Measurements from ENCODE around the gene ZNF146.

DNA sequence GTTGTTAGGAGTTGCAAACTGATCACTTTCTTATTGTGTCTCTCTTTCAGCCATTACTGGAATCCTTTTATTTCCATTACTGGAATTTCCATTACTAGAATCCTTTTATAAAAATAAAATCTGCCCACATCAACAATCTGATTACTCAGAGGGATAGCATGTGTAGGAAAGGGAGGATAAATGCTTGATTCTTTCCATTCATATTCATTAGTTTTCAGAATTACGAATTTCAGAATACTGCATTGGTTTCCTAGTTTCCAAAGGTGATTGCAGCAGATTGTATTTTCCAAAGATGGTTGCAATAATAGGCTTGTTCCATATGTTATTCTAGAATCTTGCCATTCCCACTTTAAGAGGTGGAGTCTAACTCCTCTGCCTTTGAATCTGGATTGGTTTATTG is 37.1 kb downstream of the ZNF146 start:
- TF ChIP-seq EZH2 (IDR thresholded peaks at IDR 0.05; ENCODE audit: low read depth, low read length, severe bottlenecking) (no peak), MAFK (IDR thresholded peaks at IDR 0.05; ENCODE audit: low read depth, low read length) (no peak), EP300 (IDR thresholded peaks at IDR 0.05; ENCODE audit: borderline replicate concordance in 1 of 2, low read depth in 2 of 2, low read length in 2 of 2) (no peak)
- TF ChIP-seq, protein P1, sequence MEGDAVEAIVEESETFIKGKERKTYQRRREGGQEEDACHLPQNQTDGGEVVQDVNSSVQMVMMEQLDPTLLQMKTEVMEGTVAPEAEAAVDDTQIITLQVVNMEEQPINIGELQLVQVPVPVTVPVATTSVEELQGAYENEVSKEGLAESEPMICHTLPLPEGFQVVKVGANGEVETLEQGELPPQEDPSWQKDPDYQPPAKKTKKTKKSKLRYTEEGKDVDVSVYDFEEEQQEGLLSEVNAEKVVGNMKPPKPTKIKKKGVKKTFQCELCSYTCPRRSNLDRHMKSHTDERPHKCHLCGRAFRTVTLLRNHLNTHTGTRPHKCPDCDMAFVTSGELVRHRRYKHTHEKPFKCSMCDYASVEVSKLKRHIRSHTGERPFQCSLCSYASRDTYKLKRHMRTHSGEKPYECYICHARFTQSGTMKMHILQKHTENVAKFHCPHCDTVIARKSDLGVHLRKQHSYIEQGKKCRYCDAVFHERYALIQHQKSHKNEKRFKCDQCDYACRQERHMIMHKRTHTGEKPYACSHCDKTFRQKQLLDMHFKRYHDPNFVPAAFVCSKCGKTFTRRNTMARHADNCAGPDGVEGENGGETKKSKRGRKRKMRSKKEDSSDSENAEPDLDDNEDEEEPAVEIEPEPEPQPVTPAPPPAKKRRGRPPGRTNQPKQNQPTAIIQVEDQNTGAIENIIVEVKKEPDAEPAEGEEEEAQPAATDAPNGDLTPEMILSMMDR (IDR thresholded peaks at IDR 0.05; ENCODE audit: control extremely low read depth in 1 of 3, insufficient read depth in 1 of 3, low read depth in 1 of 3, low read length in 3 of 3), result no peak
